GM19452 (cell line): ENCODE results near the gene GSC2.
A peak's percentile ranks its signal among the peaks of the same experiment; 100 is the strongest.

Experiments used
- ATAC-seq: cut with Tn5 transposase; IDR thresholded peaks from one replicate; pipeline ENCODE4 v1.9.1; 2021; ENCODE audit not compliant: unreplicated experiment

The GSC2 gene

GRCh38 chr22:19178657-19179496 is 28.8 kb upstream of the GSC2 start, which contains the start of gene SLC25A1:
TSS of gene SLC25A1 (minus strand) at chr22:19178736. CDS start at chr22:19178673, 63 bp downstream.
- ATAC-seq = peak; percentile 59

- ATAC-seq = peak; percentile 32
Observed at GRCh38 chr22:19178065-19178656, 28.1 kb upstream of the GSC2 start.

GRCh38 chr22:19177164-19178064 is 27.3 kb upstream of the GSC2 start:
- ATAC-seq = no peak

- no peak for ATAC-seq
Observed at GRCh38 chr22:19176732-19177131, 26.6 kb upstream of the GSC2 start.

- no peak for ATAC-seq
Observed at GRCh38 chr22:19176175-19176643, 26.1 kb upstream of the GSC2 start.

GRCh38 chr22:19175602-19176174 is 25.6 kb upstream of the GSC2 start:
- no peak for ATAC-seq

GRCh38 chr22:19175026-19175601 is 25.0 kb upstream of the GSC2 start:
- ATAC-seq = no peak

- ATAC-seq = no peak
Observed at GRCh38 chr22:19174106-19175025, 24.3 kb upstream of the GSC2 start.

- ATAC-seq = no peak
Observed at GRCh38 chr22:19173047-19174035, 23.2 kb upstream of the GSC2 start.

GRCh38 chr22:19172213-19173046 is 22.3 kb upstream of the GSC2 start:
- no peak for ATAC-seq

- no peak for ATAC-seq
Observed at GRCh38 chr22:19169947-19170318, 19.8 kb upstream of the GSC2 start.

GRCh38 chr22:19169002-19169946 is 19.2 kb upstream of the GSC2 start:
- no peak for ATAC-seq

GRCh38 chr22:19168088-19168890 is 18.2 kb upstream of the GSC2 start:
- no peak for ATAC-seq

GRCh38 chr22:19167106-19167869 is 17.2 kb upstream of the GSC2 start:
- ATAC-seq = no peak

- no peak for ATAC-seq
Observed at GRCh38 chr22:19166421-19166820, 16.3 kb upstream of the GSC2 start.
